ENCODE measurements around the gene CTNNB1. TPM values are rescaled to one million over a fixed set of nuclear protein-coding genes. Genes with fewer than 3 reads are reported as not detected.

CTNNB1 gene
- total RNA-seq, 1 experiment from 2014 or later: 460 TPM

DNA sequence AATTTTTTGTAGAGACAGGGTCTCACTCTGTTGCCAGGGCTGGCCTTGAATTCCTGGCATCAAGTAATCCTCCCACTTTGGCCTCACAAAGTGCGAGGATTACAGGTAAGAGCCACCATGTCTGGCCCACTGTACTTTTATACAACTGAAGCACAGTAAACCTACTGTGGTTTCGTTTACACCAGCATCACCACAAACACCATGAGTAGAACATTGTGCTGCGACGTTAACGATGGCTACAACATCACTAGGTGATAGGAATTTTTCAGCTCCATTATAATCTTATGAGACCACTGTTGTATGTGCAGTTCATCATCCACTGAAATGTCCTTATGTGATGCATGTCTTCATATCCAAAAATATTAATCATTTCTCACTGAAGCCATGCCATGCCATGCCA is 11.7 kb downstream of the CTNNB1 start:
- H3K9me3 ChIP-seq (ENCODE audit: low read length): no peaks in the 10 kb centered on the region
- H3K4me2 ChIP-seq (ENCODE audit: low read length): no peak overlapping the region
- H3F3A ChIP-seq (ENCODE audit: low read length, unreplicated experiment): no peaks in the 10 kb centered on the region
- H3K9ac ChIP-seq (ENCODE audit: low read length): no peak overlapping the region
- no peaks in the 10 kb centered on the region for H3K9me2 ChIP-seq (replicated peaks; ENCODE audit: low read length)
- no peak overlapping the region for H3K27ac ChIP-seq (ENCODE audit: low read length)
- H2AFZ ChIP-seq (ENCODE audit: low read length): no peak overlapping the region
- peaks cover 94% of the 10 kb centered on the region for H4K20me1 ChIP-seq (ENCODE audit: low read length)
- BruUV-seq (replicated peaks): no TSS peak
- intact Hi-C loops (cut with micrococcal nuclease): no loop called here
- DNase-seq: no peak
- no peak for ATAC-seq
- ChIA-PET CTCF (no interaction called here), POLR2A (ENCODE audit: unreplicated experiment) (no interaction called here)
- H3K4me3 ChIP-seq (ENCODE audit: low read length): no peak overlapping the region
- H3K79me2 ChIP-seq (ENCODE audit: low read length): peaks cover 100% of the 10 kb centered on the region
- peaks cover 15% of the 10 kb centered on the region for H3K4me1 ChIP-seq (ENCODE audit: insufficient read depth, low read length)
- H3K36me3 ChIP-seq (ENCODE audit: low read depth, low read length): peaks cover 17% of the 10 kb centered on the region
- no peaks in the 10 kb centered on the region for H3K27me3 ChIP-seq (ENCODE audit: low read length)
- no peak for TF ChIP-seq EZH2phosphoT487 (IDR thresholded peaks at IDR 0.05; ENCODE audit: borderline replicate concordance, low read length)
- TF ChIP-seq CTCF (conservative IDR thresholded peaks at IDR 0.05; ENCODE audit: low read depth, low read length): no peak
- TF ChIP-seq EZH2 (IDR thresholded peaks at IDR 0.05; ENCODE audit: low read length, unreplicated experiment): no peak

DNA sequence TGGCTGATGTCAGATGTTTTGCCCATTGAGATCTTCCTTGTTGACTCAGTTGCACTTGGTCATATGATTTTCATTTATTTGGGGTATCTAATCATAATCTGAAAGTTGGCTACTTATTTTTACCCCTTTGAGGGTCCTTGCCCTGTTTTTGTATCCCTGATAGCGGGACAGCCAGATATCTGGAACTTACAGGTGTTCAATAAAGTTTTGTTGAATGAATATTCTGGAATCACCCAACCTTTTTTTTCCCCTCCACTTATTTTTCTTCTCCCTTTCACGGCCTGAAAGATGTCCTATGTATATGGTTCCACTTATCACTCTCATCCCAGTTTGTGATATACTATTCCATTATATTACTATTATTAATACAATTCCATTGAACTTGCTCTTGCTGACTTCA is 12.8 kb downstream of the CTNNB1 start:
- no peak for DNase-seq
- intact Hi-C loops (cut with micrococcal nuclease): loop anchor here (1.0 kb wide), 1 partner anchor 9 kb away; no protein-coding TSS in a partner anchor
- TF ChIP-seq CTCF (conservative IDR thresholded peaks at IDR 0.05; ENCODE audit: low read depth, low read length): no peak
- TF ChIP-seq EZH2 (IDR thresholded peaks at IDR 0.05; ENCODE audit: low read length, unreplicated experiment): no peak
- no peak for TF ChIP-seq EZH2phosphoT487 (IDR thresholded peaks at IDR 0.05; ENCODE audit: borderline replicate concordance, low read length)
- no peak for ATAC-seq
- Histone ChIP-seq H3K4me2 (ENCODE audit: low read length) (no peak overlapping the region), H2AFZ (ENCODE audit: low read length) (no peak overlapping the region), H3K9me2 (replicated peaks; ENCODE audit: low read length) (no peaks in the 10 kb centered on the region), H3K9me3 (ENCODE audit: low read length) (no peaks in the 10 kb centered on the region), H3K27ac (ENCODE audit: low read length) (no peak overlapping the region), H3F3A (ENCODE audit: low read length, unreplicated experiment) (no peaks in the 10 kb centered on the region), H3K9ac (ENCODE audit: low read length) (no peak overlapping the region), H3K4me3 (ENCODE audit: low read length) (no peak overlapping the region), H4K20me1 (ENCODE audit: low read length) (peaks cover 94% of the 10 kb centered on the region), H3K4me1 (ENCODE audit: insufficient read depth, low read length) (peaks cover 24% of the 10 kb centered on the region), H3K79me2 (ENCODE audit: low read length) (peaks cover 100% of the 10 kb centered on the region), H3K27me3 (ENCODE audit: low read length) (no peaks in the 10 kb centered on the region), H3K36me3 (ENCODE audit: low read depth, low read length) (peaks cover 14% of the 10 kb centered on the region)
- CTCF ChIA-PET: no interaction called here
- no TSS peak for BruUV-seq (replicated peaks)
- POLR2A ChIA-PET (ENCODE audit: unreplicated experiment): no interaction called here

GRCh38 chr3:41213588-41213987 is 14.3 kb downstream of the CTNNB1 start:
- H3K4me1 ChIP-seq (ENCODE audit: insufficient read depth, low read length): peaks cover 24% of the 10 kb centered on the region
- H3K79me2 ChIP-seq (ENCODE audit: low read length): peaks cover 100% of the 10 kb centered on the region
- ATAC-seq (peak; percentile 77), DNase-seq (peak; percentile 56)
- ChIA-PET CTCF (no interaction called here), POLR2A (ENCODE audit: unreplicated experiment) (interaction anchor here (0.6 kb wide), 1 partner anchor 737 kb away, joined by 3 read pairs; the partner anchor contains the start of gene ZNF619)
- peaks cover 11% of the 10 kb centered on the region for H3K36me3 ChIP-seq (ENCODE audit: low read depth, low read length)
- H3F3A ChIP-seq (ENCODE audit: low read length, unreplicated experiment): no peaks in the 10 kb centered on the region
- H3K9ac ChIP-seq (ENCODE audit: low read length): no peak overlapping the region
- H3K27ac ChIP-seq (ENCODE audit: low read length): no peak overlapping the region
- no peak overlapping the region for H3K4me3 ChIP-seq (ENCODE audit: low read length)
- H3K9me3 ChIP-seq (ENCODE audit: low read length): no peaks in the 10 kb centered on the region
- H3K27me3 ChIP-seq (ENCODE audit: low read length): no peaks in the 10 kb centered on the region
- TF ChIP-seq CTCF (conservative IDR thresholded peaks at IDR 0.05; ENCODE audit: low read depth, low read length): no peak
- TF ChIP-seq EZH2phosphoT487 (IDR thresholded peaks at IDR 0.05; ENCODE audit: borderline replicate concordance, low read length): no peak
- no peak for TF ChIP-seq EZH2 (IDR thresholded peaks at IDR 0.05; ENCODE audit: low read length, unreplicated experiment)
- H3K4me2 ChIP-seq (ENCODE audit: low read length): peak overlapping the region; percentile 8; the same call in 1 of the 2 replicates
- intact Hi-C loops (cut with micrococcal nuclease): no loop called here
- no peaks in the 10 kb centered on the region for H3K9me2 ChIP-seq (replicated peaks; ENCODE audit: low read length)
- H2AFZ ChIP-seq (ENCODE audit: low read length): no peak overlapping the region
- H4K20me1 ChIP-seq (ENCODE audit: low read length): peaks cover 94% of the 10 kb centered on the region
- no TSS peak for BruUV-seq (replicated peaks)
